Measurements from ENCODE around the gene MOB3A.

Gene MOB3A

GRCh38 chr19:2032296-2032941 lies 63.7 kb downstream of the MOB3A start:
- H3K18ac ChIP-seq (ENCODE audit: low read length), result peak overlapping the region; percentile 15
- peaks cover 2% of the 10 kb centered on the region for H3K79me1 ChIP-seq (ENCODE audit: low read depth, low read length)
- no peak overlapping the region for H3K4ac ChIP-seq (ENCODE audit: low read length)
- no peak overlapping the region for H3K14ac ChIP-seq (ENCODE audit: low read length)
- H3K9me3 ChIP-seq (replicated peaks in 1 of 2; ENCODE audit: control insufficient read depth in 2 of 2, insufficient read depth in 1 of 2, low read depth in 1 of 2, low read length in 2 of 2), result peaks cover 3 to 4% of the 10 kb centered on the region in 2 donors
- DNase-seq (ENCODE audit: low spot score), result no peak
- H3K4me2 ChIP-seq (ENCODE audit: insufficient read depth, low read length, poor library complexity, severe bottlenecking), result no peak overlapping the region
- H4K8ac ChIP-seq (ENCODE audit: low read depth, low read length), result no peak overlapping the region
- H3K36me3 ChIP-seq (replicated peaks in 1 of 2; ENCODE audit: control insufficient read depth in 2 of 2, insufficient read depth in 2 of 2, low read length in 2 of 2), result peaks cover 0 to 2% of the 10 kb centered on the region in 2 donors
- no peaks in the 10 kb centered on the region for H3K27me3 ChIP-seq (ENCODE audit: control insufficient read depth in 3 of 3, insufficient read depth in 3 of 3, low read depth in 1 of 3, low read length in 3 of 3)
- no peak overlapping the region for H4K91ac ChIP-seq (ENCODE audit: low read depth, low read length, poor library complexity)
- peak overlapping the region; percentile 75 for H2BK12ac ChIP-seq (ENCODE audit: low read length)
- peak overlapping the region; percentile 91 for H2AK5ac ChIP-seq (ENCODE audit: low read depth, low read length)
- WGBS, 2 donors (ENCODE audit: extremely low coverage in 2 of 2, insufficient read length in 2 of 2, insufficient replicate concordance in 1 of 2), result no CpG with 5 or more reads among the region's 19 CpGs
- H2BK15ac ChIP-seq (ENCODE audit: low read length), result no peak overlapping the region
- no peak overlapping the region for H3K23ac ChIP-seq (ENCODE audit: low read depth, low read length, poor library complexity)
- H2AFZ ChIP-seq (ENCODE audit: low read length), result peak overlapping the region; percentile 65
- H3K9ac ChIP-seq (ENCODE audit: low read depth, low read length, poor library complexity), result no peak overlapping the region
- no peak overlapping the region for H2BK5ac ChIP-seq (ENCODE audit: low read length)
- H3K27ac ChIP-seq (replicated peaks; ENCODE audit: low read length), result no peak overlapping the region
- H3K4me3 ChIP-seq (ENCODE audit: low read length in 2 of 2), result no peak overlapping the region
- peak overlapping the region; percentile 81 for H2BK120ac ChIP-seq (ENCODE audit: low read depth, low read length)
- H3K4me1 ChIP-seq (ENCODE audit: control insufficient read depth in 2 of 2, insufficient read depth in 1 of 2, low read depth in 1 of 2, low read length in 2 of 2), result peaks cover 2 to 10% of the 10 kb centered on the region in 2 donors

GRCh38 chr19:2027361-2027760 lies 68.8 kb downstream of the MOB3A start:
- H2AFZ ChIP-seq (ENCODE audit: low read length), result no peak overlapping the region
- no peak for DNase-seq (ENCODE audit: low spot score)
- H2BK15ac ChIP-seq (ENCODE audit: low read length), result no peak overlapping the region
- no peak overlapping the region for H3K9ac ChIP-seq (ENCODE audit: low read depth, low read length, poor library complexity)
- no peak overlapping the region for H3K4me2 ChIP-seq (ENCODE audit: insufficient read depth, low read length, poor library complexity, severe bottlenecking)
- H3K4me3 ChIP-seq (ENCODE audit: low read length in 2 of 2), result no peak overlapping the region
- H3K4ac ChIP-seq (ENCODE audit: low read length), result no peak overlapping the region
- no peak overlapping the region for H2BK120ac ChIP-seq (ENCODE audit: low read depth, low read length)
- H3K23ac ChIP-seq (ENCODE audit: low read depth, low read length, poor library complexity), result no peak overlapping the region
- no peak overlapping the region for H3K18ac ChIP-seq (ENCODE audit: low read length)
- H3K36me3 ChIP-seq (replicated peaks in 1 of 2; ENCODE audit: control insufficient read depth in 2 of 2, insufficient read depth in 2 of 2, low read length in 2 of 2), result no peaks in the 10 kb centered on the region
- H3K9me3 ChIP-seq (replicated peaks in 1 of 2; ENCODE audit: control insufficient read depth in 2 of 2, insufficient read depth in 1 of 2, low read depth in 1 of 2, low read length in 2 of 2), result no peaks in the 10 kb centered on the region
- peaks cover 0 to 7% of the 10 kb centered on the region in 2 donors for H3K4me1 ChIP-seq (ENCODE audit: control insufficient read depth in 2 of 2, insufficient read depth in 1 of 2, low read depth in 1 of 2, low read length in 2 of 2)
- no peak overlapping the region for H4K8ac ChIP-seq (ENCODE audit: low read depth, low read length)
- WGBS, 2 donors (ENCODE audit: extremely low coverage in 2 of 2, insufficient read length in 2 of 2, insufficient replicate concordance in 1 of 2), result no CpG with 5 or more reads among the region's 9 CpGs
- H3K14ac ChIP-seq (ENCODE audit: low read length), result no peak overlapping the region
- H2BK12ac ChIP-seq (ENCODE audit: low read length), result no peak overlapping the region
- H4K91ac ChIP-seq (ENCODE audit: low read depth, low read length, poor library complexity), result no peak overlapping the region
- no peak overlapping the region for H3K27ac ChIP-seq (replicated peaks; ENCODE audit: low read length)
- no peaks in the 10 kb centered on the region for H3K79me1 ChIP-seq (ENCODE audit: low read depth, low read length)
- no peak overlapping the region for H2AK5ac ChIP-seq (ENCODE audit: low read depth, low read length)
- H3K27me3 ChIP-seq (ENCODE audit: control insufficient read depth in 3 of 3, insufficient read depth in 3 of 3, low read depth in 1 of 3, low read length in 3 of 3), result no peaks in the 10 kb centered on the region
- H2BK5ac ChIP-seq (ENCODE audit: low read length), result no peak overlapping the region

DNA sequence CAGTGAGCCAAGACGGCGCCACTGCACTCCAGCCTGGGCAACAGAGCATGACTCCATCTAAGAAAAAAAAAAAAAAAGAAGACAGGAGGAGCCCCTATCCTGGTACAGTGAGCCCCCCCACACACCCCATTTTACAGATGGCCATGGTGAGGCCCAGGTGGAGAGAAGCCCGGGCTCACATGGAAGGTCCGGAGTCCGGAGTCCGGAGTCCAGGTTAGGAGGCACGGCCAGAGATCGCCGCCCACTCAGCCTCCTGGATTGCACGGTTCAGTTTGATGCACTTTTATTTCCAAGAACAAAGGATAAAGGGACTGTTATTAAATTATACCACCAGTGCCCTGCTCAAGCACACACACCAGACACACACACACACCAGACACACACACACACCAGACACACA lies 69.4 kb downstream of the MOB3A start:
- Histone ChIP-seq H3K9me3 (replicated peaks in 1 of 2; ENCODE audit: control insufficient read depth in 2 of 2, insufficient read depth in 1 of 2, low read depth in 1 of 2, low read length in 2 of 2) (no peaks in the 10 kb centered on the region), H3K4me3 (ENCODE audit: low read length in 2 of 2) (no peak overlapping the region), H2AK5ac (ENCODE audit: low read depth, low read length) (peak overlapping the region; percentile 18), H3K4ac (ENCODE audit: low read length) (no peak overlapping the region), H3K4me1 (ENCODE audit: control insufficient read depth in 2 of 2, insufficient read depth in 1 of 2, low read depth in 1 of 2, low read length in 2 of 2) (peaks cover 0 to 2% of the 10 kb centered on the region in 2 donors), H2BK12ac (ENCODE audit: low read length) (no peak overlapping the region), H3K14ac (ENCODE audit: low read length) (no peak overlapping the region), H3K27me3 (ENCODE audit: control insufficient read depth in 3 of 3, insufficient read depth in 3 of 3, low read depth in 1 of 3, low read length in 3 of 3) (no peaks in the 10 kb centered on the region), H2BK120ac (ENCODE audit: low read depth, low read length) (no peak overlapping the region), H2BK15ac (ENCODE audit: low read length) (no peak overlapping the region), H2BK5ac (ENCODE audit: low read length) (no peak overlapping the region), H3K9ac (ENCODE audit: low read depth, low read length, poor library complexity) (no peak overlapping the region), H3K4me2 (ENCODE audit: insufficient read depth, low read length, poor library complexity, severe bottlenecking) (no peak overlapping the region), H3K79me1 (ENCODE audit: low read depth, low read length) (no peaks in the 10 kb centered on the region), H3K18ac (ENCODE audit: low read length) (no peak overlapping the region), H3K36me3 (replicated peaks in 1 of 2; ENCODE audit: control insufficient read depth in 2 of 2, insufficient read depth in 2 of 2, low read length in 2 of 2) (no peaks in the 10 kb centered on the region), H2AFZ (ENCODE audit: low read length) (no peak overlapping the region), H4K8ac (ENCODE audit: low read depth, low read length) (no peak overlapping the region), H4K91ac (ENCODE audit: low read depth, low read length, poor library complexity) (no peak overlapping the region), H3K27ac (replicated peaks; ENCODE audit: low read length) (no peak overlapping the region), H3K23ac (ENCODE audit: low read depth, low read length, poor library complexity) (no peak overlapping the region)
- no peak for DNase-seq (ENCODE audit: low spot score)
- WGBS, 2 donors (ENCODE audit: extremely low coverage in 2 of 2, insufficient read length in 2 of 2, insufficient replicate concordance in 1 of 2), result no CpG with 5 or more reads among the region's 10 CpGs

- no peak overlapping the region for H2BK5ac ChIP-seq (ENCODE audit: low read length)
- H3K4ac ChIP-seq (ENCODE audit: low read length), result no peak overlapping the region
- H3K18ac ChIP-seq (ENCODE audit: low read length), result no peak overlapping the region
- no peaks in the 10 kb centered on the region for H3K9me3 ChIP-seq (replicated peaks in 1 of 2; ENCODE audit: control insufficient read depth in 2 of 2, insufficient read depth in 1 of 2, low read depth in 1 of 2, low read length in 2 of 2)
- no peaks in the 10 kb centered on the region for H3K79me1 ChIP-seq (ENCODE audit: low read depth, low read length)
- H2AK5ac ChIP-seq (ENCODE audit: low read depth, low read length), result no peak overlapping the region
- no peak overlapping the region for H4K8ac ChIP-seq (ENCODE audit: low read depth, low read length)
- no peak overlapping the region for H3K23ac ChIP-seq (ENCODE audit: low read depth, low read length, poor library complexity)
- WGBS, 2 donors (ENCODE audit: extremely low coverage in 2 of 2, insufficient read length in 2 of 2, insufficient replicate concordance in 1 of 2), result no CpG with 5 or more reads among the region's 2 CpGs
- no peak overlapping the region for H2BK15ac ChIP-seq (ENCODE audit: low read length)
- H3K27me3 ChIP-seq (ENCODE audit: control insufficient read depth in 3 of 3, insufficient read depth in 3 of 3, low read depth in 1 of 3, low read length in 3 of 3), result no peaks in the 10 kb centered on the region
- H3K36me3 ChIP-seq (replicated peaks in 1 of 2; ENCODE audit: control insufficient read depth in 2 of 2, insufficient read depth in 2 of 2, low read length in 2 of 2), result no peaks in the 10 kb centered on the region
- no peak overlapping the region for H3K4me3 ChIP-seq (ENCODE audit: low read length in 2 of 2)
- no peak overlapping the region for H2AFZ ChIP-seq (ENCODE audit: low read length)
- H3K27ac ChIP-seq (replicated peaks; ENCODE audit: low read length), result no peak overlapping the region
- no peak overlapping the region for H3K14ac ChIP-seq (ENCODE audit: low read length)
- no peak overlapping the region for H3K9ac ChIP-seq (ENCODE audit: low read depth, low read length, poor library complexity)
- H2BK12ac ChIP-seq (ENCODE audit: low read length), result no peak overlapping the region
- H4K91ac ChIP-seq (ENCODE audit: low read depth, low read length, poor library complexity), result no peak overlapping the region
- no peaks in the 10 kb centered on the region for H3K4me1 ChIP-seq (ENCODE audit: control insufficient read depth in 2 of 2, insufficient read depth in 1 of 2, low read depth in 1 of 2, low read length in 2 of 2)
- H3K4me2 ChIP-seq (ENCODE audit: insufficient read depth, low read length, poor library complexity, severe bottlenecking), result no peak overlapping the region
- no peak for DNase-seq (ENCODE audit: low spot score)
- H2BK120ac ChIP-seq (ENCODE audit: low read depth, low read length), result no peak overlapping the region
Observed at GRCh38 chr19:2022289-2022688, 73.8 kb downstream of the MOB3A start.

All from neuronal stem cell (in vitro differentiated cells).